WERI-Rb-1 (cell line): ENCODE data around the gene GALNT1.

Experiments used
- DNase-seq: peaks from one replicate; pipeline ENCODE4 v3.0.0-alpha.2; 2020
- H3K27ac ChIP-seq: fragments of 250-450 bp; sonication (Bioruptor Pico); 2 replicates; pipeline ENCODE4 v1.5.1; 2020; ENCODE audit warnings: mild to moderate bottlenecking, moderate library complexity
- H3K27me3 ChIP-seq: fragments of 250-450 bp; sonication (Bioruptor Pico); 2 replicates; pipeline ENCODE4 v1.5.1; 2021; ENCODE audit warnings: mild to moderate bottlenecking, low read depth, moderate library complexity; ENCODE audit not compliant: insufficient read depth, severe bottlenecking
- H3K36me3 ChIP-seq: fragments of 250-450 bp; sonication (Bioruptor Pico); 2 replicates; pipeline ENCODE4 v1.5.1; 2020; ENCODE audit warnings: mild to moderate bottlenecking, moderate library complexity
- H3K4me3 ChIP-seq: 2 replicates; pipeline ENCODE4 v1.5.1; 2011; ENCODE audit warnings: low read depth, mild to moderate bottlenecking, control low read depth, low read length
- H3K9me3 ChIP-seq: fragments of 250-450 bp; sonication (Bioruptor Pico); 2 replicates; pipeline ENCODE4 v1.5.1; 2021; ENCODE audit warnings: mild to moderate bottlenecking, moderate library complexity; ENCODE audit not compliant: severe bottlenecking
- CTCF ChIP-seq: IDR thresholded peaks from 2 replicates; pipeline ENCODE4 v1.5.1; 2011; ENCODE audit warnings: low read depth, mild to moderate bottlenecking, control low read depth, inconsistent platforms, low read length

The GALNT1 gene

GRCh38 chr18:35713545-35713944, 132.0 kb downstream of the GALNT1 start:
- Histone ChIP-seq H3K9me3 (no peaks in the 10 kb centered on the region), H3K36me3 (no peaks in the 10 kb centered on the region; the same call in 1 of the 2 replicates), H3K27me3 (no peaks in the 10 kb centered on the region), H3K27ac (no peak overlapping the region), H3K4me3 (no peak overlapping the region)
- TF ChIP-seq CTCF, result no peak
- DNase-seq, result no peak

DNA sequence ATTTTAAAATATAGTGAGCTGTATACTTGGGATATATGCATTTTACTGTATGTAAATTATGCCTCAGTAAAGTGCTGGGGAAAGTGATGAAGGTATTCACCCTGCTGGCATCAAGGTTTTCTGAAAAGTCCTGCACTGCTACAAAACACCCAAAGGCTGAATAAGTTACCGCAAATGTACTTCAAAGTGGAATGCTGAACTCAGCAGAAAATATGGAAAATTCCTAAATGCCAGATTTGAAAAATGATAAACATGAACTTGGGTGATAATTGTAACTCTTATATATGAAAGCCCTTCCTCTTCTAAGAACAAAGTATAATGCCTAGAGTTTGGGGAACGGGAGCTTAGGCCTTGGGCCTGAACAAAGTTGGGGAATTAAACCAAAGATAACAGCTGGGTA, 133.0 kb downstream of the GALNT1 start:
- Histone ChIP-seq H3K27me3 (no peaks in the 10 kb centered on the region), H3K4me3 (no peak overlapping the region), H3K9me3 (peaks cover 4% of the 10 kb centered on the region), H3K36me3 (no peaks in the 10 kb centered on the region; the same call in 1 of the 2 replicates), H3K27ac (no peak overlapping the region)
- TF ChIP-seq CTCF, result no peak
- no peak for DNase-seq

DNA sequence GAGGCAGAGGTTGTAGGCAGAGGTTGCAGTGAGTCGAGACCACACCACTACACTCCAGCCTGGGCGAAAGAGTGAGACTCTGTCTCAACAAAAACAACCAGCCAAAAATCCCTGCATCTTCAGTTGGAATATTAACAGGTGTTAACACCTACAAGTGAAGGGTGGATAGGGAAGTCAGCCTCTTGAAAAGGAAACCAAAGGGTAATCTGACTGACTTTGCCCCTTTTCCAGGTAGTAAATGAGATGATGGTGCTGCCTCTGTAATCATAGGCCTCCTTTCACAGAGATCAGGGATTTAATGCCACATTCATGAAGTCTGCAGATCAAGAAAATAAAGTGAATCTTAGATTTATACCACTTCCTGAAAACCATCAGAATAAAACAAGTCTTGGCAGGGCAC, 133.6 kb downstream of the GALNT1 start:
- Histone ChIP-seq H3K36me3 (no peaks in the 10 kb centered on the region; the same call in 1 of the 2 replicates), H3K27ac (no peak overlapping the region), H3K27me3 (peaks cover under 1% of the 10 kb centered on the region), H3K9me3 (peaks cover 4% of the 10 kb centered on the region), H3K4me3 (no peak overlapping the region)
- no peak for DNase-seq
- no peak for TF ChIP-seq CTCF

- Histone ChIP-seq H3K36me3 (no peaks in the 10 kb centered on the region), H3K27me3 (peaks cover 3% of the 10 kb centered on the region), H3K9me3 (peaks cover 4% of the 10 kb centered on the region), H3K27ac (no peak overlapping the region), H3K4me3 (no peak overlapping the region)
- TF ChIP-seq CTCF, result no peak
- DNase-seq, result no peak
These were observed 134.8 kb downstream of the GALNT1 start for GRCh38 chr18:35716169-35716831.

GRCh38 chr18:35717182-35717581, 135.6 kb downstream of the GALNT1 start:
- no peak for DNase-seq
- Histone ChIP-seq H3K4me3 (no peak overlapping the region), H3K36me3 (no peaks in the 10 kb centered on the region), H3K27me3 (peaks cover 3% of the 10 kb centered on the region), H3K27ac (no peak overlapping the region), H3K9me3 (peaks cover 4% of the 10 kb centered on the region)
- no peak for TF ChIP-seq CTCF
